HCT116 (cell line): ENCODE measurements around the gene CPEB1. TPM values are rescaled to one million over a fixed set of nuclear protein-coding genes. Genes with fewer than 3 reads are reported as not detected.

ENCODE experiments used
- ATAC-seq: fragments of 200-7000 bp; cut with Tn5 transposase; 2 replicates; pipeline ENCODE4 v1.9.1; 2020; ENCODE audit warnings: mild to moderate bottlenecking, moderate library complexity
- BruUV-seq: library from RNA; stranded (reverse); fragments of 400-500 nt; replicated peaks from 2 replicates; lab custom pipeline; 2021; lab: Mats Ljungman, UMichigan
- CTCF ChIA-PET: fragments of 300-600 bp; sonication (Branson Sonifier 250); formaldehyde crosslinking; loops from one replicate; lab custom pipeline; 2021; ENCODE audit warnings: antibody characterized with exemption; lab: Charles Lee
- POLR2A ChIA-PET: fragments of 300-600, 350-600 bp; sonication (Branson Sonifier 250); formaldehyde crosslinking; loops from one replicate; lab custom pipeline; 2021; ENCODE audit warnings: antibody characterized with exemption; lab: Charles Lee
- RAD21 ChIA-PET, 2 experiments: fragments of 300-600 bp; sonication (Branson Sonifier 250); formaldehyde crosslinking; loops; one replicate each; lab custom pipeline; 2023; ENCODE audit warnings: low total read pairs in 2 of 2; ENCODE audit not compliant: uncharacterized antibody in 2 of 2, unreplicated experiment in 2 of 2, low non-redundant PET in 1 of 2; lab: Charles Lee
- DNase-seq: peaks from one replicate; pipeline ENCODE4 v3.0.0-alpha.2; 2010; ENCODE audit warnings: low read depth, low spot score
- H2AFZ ChIP-seq: fragments of 200-600 bp; shearing (Covaris generic), sonication (generic); 2 replicates; pipeline ENCODE4 v1.6.1; 2017; ENCODE audit warnings: low read depth, mixed run types, mixed read lengths, antibody characterized with exemption, low read length; ENCODE audit not compliant: poor library complexity, severe bottlenecking
- H3K27ac ChIP-seq: 2 replicates; pipeline ENCODE4 v1.5.1; 2012; ENCODE audit warnings: low read depth, low read length
- H3K27me3 ChIP-seq: fragments of 200-600 bp; sonication (generic); 2 replicates; pipeline ENCODE4 v1.6.1; 2016; ENCODE audit warnings: mixed run types, low read length, mixed read lengths; ENCODE audit not compliant: insufficient read depth
- H3K36me3 ChIP-seq, 2 experiments: fragments of 200-500 bp in 1 of 2; fragments of 200-600 bp in 1 of 2; sonication (Bioruptor generic) in 1 of 2; sonication (generic) in 1 of 2; 2 replicates each; pipeline versions ENCODE4 v1.5.1 to v1.6.1; 2014 to 2016; ENCODE audit warnings: low read length in 2 of 2, inconsistent platforms in 1 of 2, mixed read lengths in 1 of 2, mixed run types in 1 of 2; ENCODE audit not compliant: insufficient read depth in 2 of 2, control insufficient read depth in 1 of 2
- H3K4me1 ChIP-seq, 2 experiments: fragments of 200-600 bp in 1 of 2; sonication (generic) in 1 of 2; 2 replicates each; pipeline versions ENCODE4 v1.5.1 to v1.6.1; 2012 to 2017; ENCODE audit warnings: low read length in 2 of 2, inconsistent platforms in 1 of 2, mild to moderate bottlenecking in 1 of 2, mixed read lengths in 1 of 2, mixed run types in 1 of 2, moderate library complexity in 1 of 2; ENCODE audit not compliant: insufficient read depth in 2 of 2, control insufficient read depth in 1 of 2
- H3K4me2 ChIP-seq: fragments of 200-600 bp; sonication (generic); 2 replicates; pipeline ENCODE4 v1.6.1; 2017; ENCODE audit warnings: mixed run types, low read length, mixed read lengths
- H3K4me3 ChIP-seq, 2 experiments: fragments of 200-600 bp in 1 of 2; sonication (generic) in 1 of 2; replicated peaks in 1 of 2; 2 replicates each; pipeline ENCODE4 v1.5.1; 2011 to 2016; ENCODE audit warnings: low read length in 2 of 2, control low read depth in 1 of 2, low read depth in 1 of 2, mild to moderate bottlenecking in 1 of 2, mixed read lengths in 1 of 2, mixed run types in 1 of 2
- H3K79me2 ChIP-seq: fragments of 200-600 bp; sonication (generic); 2 replicates; pipeline ENCODE4 v1.6.1; 2017; ENCODE audit warnings: mild to moderate bottlenecking, mixed run types, low read length, moderate library complexity, mixed read lengths; ENCODE audit not compliant: insufficient read depth
- H3K9ac ChIP-seq: fragments of 200-600 bp; sonication (generic); 2 replicates; pipeline ENCODE4 v1.6.1; 2016; ENCODE audit warnings: low read length, mixed read lengths
- H3K9me2 ChIP-seq: fragments of 200-600 bp; sonication (generic), shearing (Covaris generic); 2 replicates; pipeline ENCODE4 v1.6.1; 2017; ENCODE audit warnings: mixed run types, mild to moderate bottlenecking, moderate library complexity; ENCODE audit not compliant: insufficient read depth
- H3K9me3 ChIP-seq, 2 experiments: fragments of 200-500 bp in 1 of 2; fragments of 200-600 bp in 1 of 2; sonication (Bioruptor generic) in 1 of 2; sonication (generic) in 1 of 2; 2 replicates each; pipeline ENCODE4 v1.6.1; 2014 to 2017; ENCODE audit warnings: low read length in 2 of 2, mixed read lengths in 2 of 2, inconsistent platforms in 1 of 2, low read depth in 1 of 2, mild to moderate bottlenecking in 1 of 2, mixed run types in 1 of 2, moderate library complexity in 1 of 2; ENCODE audit not compliant: control insufficient read depth in 1 of 2, insufficient read depth in 1 of 2
- H4K20me1 ChIP-seq: fragments of 200-600 bp; sonication (generic), shearing (Covaris generic); 2 replicates; pipeline ENCODE4 v1.6.1; 2017; ENCODE audit warnings: mixed run types, mild to moderate bottlenecking, moderate library complexity; ENCODE audit not compliant: insufficient read depth
- CBX3 ChIP-seq: IDR thresholded peaks from 2 replicates; pipeline ENCODE4 v1.6.1; 2012; ENCODE audit warnings: low read depth
- EGR1 ChIP-seq: IDR thresholded peaks from 2 replicates; pipeline ENCODE4 v1.6.1; 2012; ENCODE audit warnings: low read depth
- ELF1 ChIP-seq: IDR thresholded peaks from 2 replicates; pipeline ENCODE4 v1.6.1; 2012; ENCODE audit warnings: low read depth, borderline replicate concordance
- EZH2 ChIP-seq: fragments of 200-600 bp; sonication (generic); IDR thresholded peaks from 2 replicates; pipeline ENCODE4 v1.6.1; 2017; ENCODE audit warnings: antibody characterized with exemption, mixed run types
- EZH2phosphoT487 ChIP-seq: fragments of 200-600 bp; IDR thresholded peaks from 2 replicates; pipeline ENCODE4 v1.6.1; 2018; ENCODE audit warnings: antibody characterized with exemption, borderline replicate concordance
- FOSL1 ChIP-seq: IDR thresholded peaks from 2 replicates; pipeline ENCODE4 v1.6.1; 2012; ENCODE audit warnings: low read depth
- JUND ChIP-seq: IDR thresholded peaks from 2 replicates; pipeline ENCODE4 v1.6.1; 2012
- POLR2AphosphoS5 ChIP-seq: IDR thresholded peaks from 2 replicates; pipeline ENCODE4 v1.6.1; 2011; ENCODE audit warnings: mild to moderate bottlenecking, low read depth, low read length, moderate library complexity
- SIN3A ChIP-seq: IDR thresholded peaks from 2 replicates; pipeline ENCODE4 v1.6.1; 2012; ENCODE audit warnings: low read depth
- SP1 ChIP-seq: IDR thresholded peaks from 2 replicates; pipeline ENCODE4 v1.6.1; 2012; ENCODE audit warnings: low read depth
- SRF ChIP-seq: IDR thresholded peaks from 2 replicates; pipeline ENCODE4 v1.6.1; 2012; ENCODE audit warnings: low read depth
- TCF7L2 ChIP-seq: IDR thresholded peaks from 2 replicates; pipeline ENCODE4 v1.7.0; 2011; ENCODE audit warnings: borderline replicate concordance, inconsistent platforms; ENCODE audit not compliant: insufficient read depth, insufficient read length; ENCODE audit errors: extremely low read depth
- ZFX ChIP-seq: fragments of 450-650 bp; IDR thresholded peaks from 2 replicates; pipeline ENCODE4 v1.6.1; 2017
- ZNF274 ChIP-seq: fragments of 200-500 bp; sonication (Bioruptor generic); IDR thresholded peaks from 2 replicates; pipeline ENCODE4 v1.6.1; 2014; ENCODE audit warnings: mild to moderate bottlenecking, low read depth, low read length, inconsistent platforms
- intact Hi-C: fragments of 100-400 bp; cut with micrococcal nuclease; formaldehyde crosslinking; loops from 2 replicates; pipeline ENCODE4 v1.10.0; 2022
- total RNA-seq: library from RNA; stranded (reverse); gene quantifications from one replicate; pipeline ENCODE4 v1.2.1, GENCODE V29; 2021; ENCODE audit not compliant: unreplicated experiment
- TF ChIP-seq, protein P1 (sequence below): IDR thresholded peaks from 2 replicates; pipeline ENCODE4 v1.6.1; 2012
- TF ChIP-seq, protein P2 (sequence below): IDR thresholded peaks from 2 replicates; pipeline ENCODE4 v1.6.1; 2012
- TF ChIP-seq, protein P3 (sequence below): IDR thresholded peaks from 2 replicates; pipeline ENCODE4 v1.6.1; 2012; ENCODE audit warnings: low read depth

CPEB1 gene
- total RNA-seq, 1 experiment from 2014 or later: not detected

DNA sequence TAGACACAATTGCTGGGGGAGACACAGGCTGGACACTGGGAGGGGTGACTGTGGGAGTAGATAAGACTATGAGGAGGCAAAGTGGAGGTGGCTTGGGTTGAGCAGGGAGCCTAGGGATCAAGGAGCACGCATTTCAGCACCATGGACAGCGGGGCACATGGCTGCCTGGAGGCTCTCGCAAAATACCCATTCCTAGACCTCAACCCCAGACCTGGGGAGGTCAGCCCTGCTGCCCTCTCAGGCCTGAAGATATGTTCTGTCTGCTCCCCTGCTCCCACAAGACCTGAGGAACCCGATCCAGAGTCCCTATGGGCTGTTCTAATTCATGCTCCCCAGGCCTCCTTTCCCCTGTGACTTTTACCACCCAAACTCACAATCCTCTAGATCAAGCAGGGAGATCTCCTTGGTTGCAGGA, 16.0 kb upstream of the CPEB1 start:
- ChIA-PET POLR2A (no interaction called here), RAD21 (no interaction called here), CTCF (no interaction called here)
- TF ChIP-seq CBX3: 0 out of 2 replicates have a peak, but pooled peaks have one; percentile 25
- no peak for TF ChIP-seq EGR1
- TF ChIP-seq JUND: no peak
- TF ChIP-seq, protein P1, sequence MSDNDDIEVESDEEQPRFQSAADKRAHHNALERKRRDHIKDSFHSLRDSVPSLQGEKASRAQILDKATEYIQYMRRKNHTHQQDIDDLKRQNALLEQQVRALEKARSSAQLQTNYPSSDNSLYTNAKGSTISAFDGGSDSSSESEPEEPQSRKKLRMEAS: peak; percentile 55; the same call in 1 of the 2 replicates
- TF ChIP-seq EZH2: no peak
- TF ChIP-seq SRF: no peak
- TF ChIP-seq SIN3A: no peak
- TF ChIP-seq ELF1: no peak
- TF ChIP-seq EZH2phosphoT487: no peak
- TF ChIP-seq SP1: no peak
- TF ChIP-seq TCF7L2: no peak
- no peak for TF ChIP-seq POLR2AphosphoS5
- TF ChIP-seq ZFX: no peak
- TF ChIP-seq FOSL1: no peak
- TF ChIP-seq, protein P2, sequence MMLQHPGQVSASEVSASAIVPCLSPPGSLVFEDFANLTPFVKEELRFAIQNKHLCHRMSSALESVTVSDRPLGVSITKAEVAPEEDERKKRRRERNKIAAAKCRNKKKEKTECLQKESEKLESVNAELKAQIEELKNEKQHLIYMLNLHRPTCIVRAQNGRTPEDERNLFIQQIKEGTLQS: no peak
- TF ChIP-seq, protein P3, sequence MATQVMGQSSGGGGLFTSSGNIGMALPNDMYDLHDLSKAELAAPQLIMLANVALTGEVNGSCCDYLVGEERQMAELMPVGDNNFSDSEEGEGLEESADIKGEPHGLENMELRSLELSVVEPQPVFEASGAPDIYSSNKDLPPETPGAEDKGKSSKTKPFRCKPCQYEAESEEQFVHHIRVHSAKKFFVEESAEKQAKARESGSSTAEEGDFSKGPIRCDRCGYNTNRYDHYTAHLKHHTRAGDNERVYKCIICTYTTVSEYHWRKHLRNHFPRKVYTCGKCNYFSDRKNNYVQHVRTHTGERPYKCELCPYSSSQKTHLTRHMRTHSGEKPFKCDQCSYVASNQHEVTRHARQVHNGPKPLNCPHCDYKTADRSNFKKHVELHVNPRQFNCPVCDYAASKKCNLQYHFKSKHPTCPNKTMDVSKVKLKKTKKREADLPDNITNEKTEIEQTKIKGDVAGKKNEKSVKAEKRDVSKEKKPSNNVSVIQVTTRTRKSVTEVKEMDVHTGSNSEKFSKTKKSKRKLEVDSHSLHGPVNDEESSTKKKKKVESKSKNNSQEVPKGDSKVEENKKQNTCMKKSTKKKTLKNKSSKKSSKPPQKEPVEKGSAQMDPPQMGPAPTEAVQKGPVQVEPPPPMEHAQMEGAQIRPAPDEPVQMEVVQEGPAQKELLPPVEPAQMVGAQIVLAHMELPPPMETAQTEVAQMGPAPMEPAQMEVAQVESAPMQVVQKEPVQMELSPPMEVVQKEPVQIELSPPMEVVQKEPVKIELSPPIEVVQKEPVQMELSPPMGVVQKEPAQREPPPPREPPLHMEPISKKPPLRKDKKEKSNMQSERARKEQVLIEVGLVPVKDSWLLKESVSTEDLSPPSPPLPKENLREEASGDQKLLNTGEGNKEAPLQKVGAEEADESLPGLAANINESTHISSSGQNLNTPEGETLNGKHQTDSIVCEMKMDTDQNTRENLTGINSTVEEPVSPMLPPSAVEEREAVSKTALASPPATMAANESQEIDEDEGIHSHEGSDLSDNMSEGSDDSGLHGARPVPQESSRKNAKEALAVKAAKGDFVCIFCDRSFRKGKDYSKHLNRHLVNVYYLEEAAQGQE: peak; percentile 91
- no peak for TF ChIP-seq ZNF274
- Histone ChIP-seq H3K27me3 (peaks cover 32% of the 10 kb centered on the region), H3K27ac (no peak overlapping the region), H2AFZ (no peak overlapping the region), H3K79me2 (no peaks in the 10 kb centered on the region), H3K9me2 (no peaks in the 10 kb centered on the region), H4K20me1 (no peaks in the 10 kb centered on the region), H3K4me2 (no peak overlapping the region), H3K36me3 (no peaks in the 10 kb centered on the region), H3K4me1 (no peaks in the 10 kb centered on the region), H3K9me3 (no peaks in the 10 kb centered on the region), H3K4me3 (no peak overlapping the region), H3K9ac (no peak overlapping the region)
- ATAC-seq: peak; percentile 53; the same call in 1 of the 2 replicates
- no TSS peak for BruUV-seq
- intact Hi-C loops: loop anchor here (5.0 kb wide), 1 partner anchor 44 kb away; the partner anchor contains the start of gene AP3B2
- DNase-seq: no peak
